Prostate gland (tissue), 2 donors: ENCODE measurements around the gene LIN28A. TPM values are rescaled to one million over a fixed set of nuclear protein-coding genes. Genes with fewer than 3 reads are reported as not detected.

Experiments
- DNase-seq: peaks from one replicate; pipeline ENCODE4 v3.0.0-alpha.2; 2019; ENCODE audit warnings: low spot score
- H3K27ac ChIP-seq, 2 donors: fragments of 200-600 bp; sonication (generic); 2 replicates each; pipeline ENCODE4 v1.5.1; 2017 to 2019
- H3K27me3 ChIP-seq: fragments of 200-600 bp; sonication (generic); replicated peaks from 2 replicates; pipeline ENCODE4 v1.5.1; 2019; ENCODE audit not compliant: insufficient read depth
- H3K36me3 ChIP-seq, 2 donors: fragments of 200-600 bp; sonication (generic); 1 replicate in 1 of 2; 2 replicates in 1 of 2; pipeline versions ENCODE4 v1.5.1 to v1.8.1; 2017 to 2019
- H3K4me1 ChIP-seq: fragments of 200-600 bp; sonication (generic); replicated peaks from 2 replicates; pipeline ENCODE4 v1.5.1; 2019
- H3K4me3 ChIP-seq, 2 donors: fragments of 200-600 bp; sonication (generic); 2 replicates each; pipeline ENCODE4 v1.5.1; 2017 to 2019
- H3K9me3 ChIP-seq: fragments of 200-600 bp; sonication (generic); 2 replicates; pipeline ENCODE4 v1.5.1; 2017
- POLR2A ChIP-seq: fragments of 450-650 bp; IDR thresholded peaks from one replicate; pipeline ENCODE4 v1.6.1; 2016; ENCODE audit warnings: antibody characterized with exemption, mild to moderate bottlenecking
- POLR2AphosphoS5 ChIP-seq: sonication (generic); formaldehyde crosslinking; IDR thresholded peaks from one replicate; pipeline ENCODE4 v1.6.1; 2017; ENCODE audit warnings: antibody characterized with exemption
- WGBS: methylation state at CpG from one replicate; pipeline ENCODE4 v1.1.5; 2018; 5-methylcytosine and 5-hydroxymethylcytosine counted together
- intact Hi-C: fragments of 100-400 bp; cut with DNase I; formaldehyde crosslinking; loops from one replicate; pipeline ENCODE4 v1.14.2; 2022
- total RNA-seq, 2 donors: library from RNA; depleted of rRNA; stranded (reverse); fragments of >200 nt; gene quantifications; one replicate each; pipeline ENCODE4 v1.1.0, GENCODE V29; 2016
- TF ChIP-seq, protein P1 (sequence below), 4 experiments: fragments of 200-600 bp in 2 of 4; fragments of 450-650 bp in 2 of 4; sonication (generic) in 2 of 4; IDR thresholded peaks; 1 replicate in 3 of 4; 2 replicates in 1 of 4; pipeline ENCODE4 v1.5.1; 2016 to 2019; ENCODE audit warnings: antibody characterized with exemption in 4 of 4, mild to moderate bottlenecking in 2 of 4, moderate library complexity in 2 of 4

Gene LIN28A
- total RNA-seq, 2 donors from 2014 or later: 0.17 TPM; not detected in 1

DNA sequence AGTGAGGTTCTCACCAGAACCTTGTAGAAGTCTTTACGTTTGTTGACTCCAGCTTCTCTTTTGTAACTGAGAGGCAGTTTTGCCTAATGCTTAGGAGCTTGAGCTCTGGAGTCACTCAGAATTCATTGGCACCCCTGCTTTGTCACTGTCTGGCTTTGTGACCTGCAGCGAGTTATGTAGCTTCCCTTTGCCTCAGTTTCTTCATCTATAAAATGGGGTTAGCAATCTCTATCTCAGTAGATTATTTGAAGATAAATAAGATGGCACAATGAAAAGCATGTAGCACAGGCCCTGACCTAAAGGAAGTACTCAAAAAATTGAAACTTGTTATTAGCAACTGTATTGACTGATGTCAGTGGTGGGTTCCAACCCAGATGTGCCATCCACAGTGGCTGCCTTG lies 29.6 kb downstream of the LIN28A start:
- intact Hi-C loops: no loop called here
- Histone ChIP-seq H3K4me1 (no peaks in the 10 kb centered on the region), H3K36me3 (peaks cover 0 to 17% of the 10 kb centered on the region in 2 donors), H3K27me3 (no peaks in the 10 kb centered on the region), H3K9me3 (no peaks in the 10 kb centered on the region), H3K27ac (no peak overlapping the region), H3K4me3 (no peak overlapping the region)
- TF ChIP-seq POLR2A: no peak
- DNase-seq: no peak
- 96% methylated on average over 2 of the region's 2 CpGs for WGBS

DNA sequence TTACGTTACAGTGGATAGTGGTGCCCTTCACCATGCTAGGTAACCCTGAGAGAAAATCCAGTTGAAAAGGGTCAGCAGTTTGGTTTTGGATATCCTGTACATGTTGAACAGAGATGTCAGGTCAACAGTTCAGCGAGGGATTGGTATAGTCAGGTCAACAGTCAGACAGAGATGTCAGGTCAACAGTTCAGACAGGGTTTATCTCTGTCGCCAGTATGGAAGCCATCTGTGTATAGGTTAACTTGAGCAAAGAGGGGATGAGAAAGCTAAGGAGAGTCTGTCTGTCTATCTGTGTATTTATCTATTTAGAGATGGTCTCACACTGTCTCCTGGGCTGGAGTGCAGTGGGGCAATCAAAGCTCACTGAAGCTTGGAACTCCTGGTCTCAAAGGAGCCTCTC lies 39.3 kb downstream of the LIN28A start:
- 97% methylated on average over 3 of the region's 3 CpGs for WGBS
- Histone ChIP-seq H3K27ac (no peak overlapping the region), H3K4me1 (no peaks in the 10 kb centered on the region), H3K27me3 (no peaks in the 10 kb centered on the region), H3K9me3 (no peaks in the 10 kb centered on the region), H3K36me3 (peaks cover 0 to 8% of the 10 kb centered on the region in 2 donors), H3K4me3 (no peak overlapping the region)
- intact Hi-C loops: no loop called here
- TF ChIP-seq, protein P1, sequence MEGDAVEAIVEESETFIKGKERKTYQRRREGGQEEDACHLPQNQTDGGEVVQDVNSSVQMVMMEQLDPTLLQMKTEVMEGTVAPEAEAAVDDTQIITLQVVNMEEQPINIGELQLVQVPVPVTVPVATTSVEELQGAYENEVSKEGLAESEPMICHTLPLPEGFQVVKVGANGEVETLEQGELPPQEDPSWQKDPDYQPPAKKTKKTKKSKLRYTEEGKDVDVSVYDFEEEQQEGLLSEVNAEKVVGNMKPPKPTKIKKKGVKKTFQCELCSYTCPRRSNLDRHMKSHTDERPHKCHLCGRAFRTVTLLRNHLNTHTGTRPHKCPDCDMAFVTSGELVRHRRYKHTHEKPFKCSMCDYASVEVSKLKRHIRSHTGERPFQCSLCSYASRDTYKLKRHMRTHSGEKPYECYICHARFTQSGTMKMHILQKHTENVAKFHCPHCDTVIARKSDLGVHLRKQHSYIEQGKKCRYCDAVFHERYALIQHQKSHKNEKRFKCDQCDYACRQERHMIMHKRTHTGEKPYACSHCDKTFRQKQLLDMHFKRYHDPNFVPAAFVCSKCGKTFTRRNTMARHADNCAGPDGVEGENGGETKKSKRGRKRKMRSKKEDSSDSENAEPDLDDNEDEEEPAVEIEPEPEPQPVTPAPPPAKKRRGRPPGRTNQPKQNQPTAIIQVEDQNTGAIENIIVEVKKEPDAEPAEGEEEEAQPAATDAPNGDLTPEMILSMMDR (IDR thresholded peaks at IDR 0.05): no peak
- TF ChIP-seq POLR2A: no peak
- no peak for TF ChIP-seq POLR2AphosphoS5
- DNase-seq: no peak

DNA sequence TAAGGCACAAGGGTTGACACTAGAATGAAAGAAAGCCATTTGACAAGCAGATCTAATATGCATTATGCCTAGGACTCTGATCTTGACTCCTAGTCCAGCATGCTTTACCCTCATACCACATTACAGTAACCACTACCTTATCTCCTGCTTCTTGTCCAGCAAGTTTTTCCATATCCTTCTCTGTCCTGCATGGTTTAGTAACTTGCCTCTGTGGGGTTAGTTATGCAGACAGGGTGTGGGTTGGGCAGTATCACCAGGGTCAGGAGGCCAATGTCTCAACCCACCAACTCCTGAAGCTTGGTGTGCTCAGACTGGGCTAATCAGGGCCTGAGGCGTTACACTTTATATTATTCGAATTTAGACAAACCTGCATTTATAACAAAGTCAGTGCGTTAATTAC lies 40.3 kb downstream of the LIN28A start:
- Histone ChIP-seq H3K36me3 (peaks cover 0 to 8% of the 10 kb centered on the region in 2 donors), H3K9me3 (no peaks in the 10 kb centered on the region), H3K4me3 (no peak overlapping the region), H3K27me3 (no peaks in the 10 kb centered on the region), H3K27ac (no peak overlapping the region), H3K4me1 (no peaks in the 10 kb centered on the region)
- TF ChIP-seq, protein P1 (IDR thresholded peaks at IDR 0.05): no peak
- TF ChIP-seq POLR2AphosphoS5 (no peak), POLR2A (no peak)
- DNase-seq: no peak
- WGBS: 90% methylated on average over 3 of the region's 3 CpGs
- intact Hi-C loops: no loop called here

DNA sequence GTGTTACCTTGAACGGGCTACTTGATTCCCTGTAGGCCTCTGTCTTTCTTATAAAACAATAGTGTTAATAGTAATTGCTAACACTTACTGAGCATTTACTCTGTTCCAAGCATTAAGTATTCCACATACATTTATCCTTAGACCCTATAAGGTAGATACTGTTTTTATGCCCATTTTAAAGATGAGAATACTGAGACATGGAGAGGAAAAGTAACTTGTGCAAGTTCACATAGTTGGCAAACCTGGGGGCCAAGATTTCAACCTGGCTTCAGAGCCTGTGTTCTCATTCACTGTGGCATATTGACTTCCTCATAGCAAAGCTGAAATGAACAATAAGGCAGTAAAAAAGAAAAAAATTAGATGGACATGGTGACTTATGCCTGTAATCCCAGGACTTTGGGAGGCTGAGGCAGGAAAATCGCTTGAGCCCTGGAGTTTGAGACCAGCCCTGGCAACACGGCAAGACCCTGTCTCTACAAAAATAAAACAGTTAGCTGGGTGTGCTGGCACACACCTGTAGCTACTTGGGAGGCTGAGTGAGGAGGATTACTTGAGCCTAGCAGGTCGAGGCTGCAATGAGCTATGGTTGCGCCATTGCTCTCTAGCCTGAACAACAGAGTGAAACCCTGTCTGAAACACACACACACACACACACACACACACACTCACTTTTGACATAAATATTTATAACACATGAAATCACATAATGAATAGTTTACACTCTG lies 42.0 kb downstream of the LIN28A start:
- WGBS: 92% methylated on average over 5 of the region's 5 CpGs
- Histone ChIP-seq H3K4me1 (no peaks in the 10 kb centered on the region), H3K27ac (no peak overlapping the region), H3K36me3 (peaks cover 0 to under 1% of the 10 kb centered on the region in 2 donors), H3K9me3 (no peaks in the 10 kb centered on the region), H3K4me3 (no peak overlapping the region), H3K27me3 (no peaks in the 10 kb centered on the region)
- TF ChIP-seq POLR2AphosphoS5 (no peak), POLR2A (no peak)
- TF ChIP-seq, protein P1 (IDR thresholded peaks at IDR 0.05): no peak
- intact Hi-C loops: no loop called here
- no peak for DNase-seq

DNA sequence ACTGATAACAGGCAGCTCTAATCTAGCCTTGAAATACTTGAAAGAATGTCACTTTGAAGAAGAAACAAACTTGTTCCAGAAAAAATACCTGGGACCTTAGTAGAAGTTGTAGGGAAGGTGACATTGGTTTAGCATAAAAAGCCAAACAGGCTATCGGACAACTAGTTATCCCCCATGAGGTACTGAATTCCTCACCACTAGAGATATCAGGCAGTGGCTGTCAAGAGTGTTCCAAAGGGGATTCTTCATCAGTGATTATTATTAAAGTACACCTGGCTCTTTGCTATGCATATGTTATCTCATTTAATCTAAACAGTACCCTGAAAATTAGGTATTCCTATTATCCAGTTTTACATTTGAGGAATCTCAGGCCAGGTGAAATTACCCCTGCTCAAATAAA lies 48.5 kb downstream of the LIN28A start:
- H3K27me3 ChIP-seq: no peaks in the 10 kb centered on the region
- intact Hi-C loops: no loop called here
- H3K36me3 ChIP-seq: no peaks in the 10 kb centered on the region
- no peaks in the 10 kb centered on the region for H3K9me3 ChIP-seq
- H3K27ac ChIP-seq: no peak overlapping the region
- H3K4me1 ChIP-seq: no peaks in the 10 kb centered on the region
- WGBS: 97% methylated on average over 1 of the region's 1 CpG
- H3K4me3 ChIP-seq: no peak overlapping the region
- TF ChIP-seq, protein P1 (IDR thresholded peaks at IDR 0.05): no peak
- no peak for TF ChIP-seq POLR2A
- no peak for TF ChIP-seq POLR2AphosphoS5
- no peak for DNase-seq
